Mesenteric fat pad (tissue), 1 donor: ENCODE data around the gene C5orf15. TPM values are rescaled to one million over a fixed set of nuclear protein-coding genes. Genes with fewer than 3 reads are reported as not detected.
A peak's percentile ranks its signal among the peaks of the same experiment; 100 is the strongest.

Experiments
- DNase-seq: peaks from one replicate; pipeline ENCODE4 v3.0.0-alpha.2; 2020; ENCODE audit warnings: low spot score
- long read RNA-seq: library from polyadenylated mRNA; unstranded; transcript quantifications from one replicate; pipeline ENCODE4 v2.0.0, GENCODE V29; 2020
- total RNA-seq: library from RNA; stranded (reverse); fragmentation: NEBNext Ultra II Directional; extraction: Animal tissue kit (Norgen Biotek cat#: 25700); gene quantifications from one replicate; pipeline ENCODE4 v1.2.1, GENCODE V29; 2021
- donor health status: DM: yes; HTN: yes; CAD: no.

The C5orf15 gene
- 29.7 TPM for total RNA-seq
- long read RNA-seq, transcript C5orf15-201 (3 exons, 2,358 nt), result major isoform, 72 of 75 reads
- long read RNA-seq, partial matches to known transcripts, result 0 of 75 reads
- long read RNA-seq, other reads (novel, unspliced or antisense), result 3 of 75 reads

DNA sequence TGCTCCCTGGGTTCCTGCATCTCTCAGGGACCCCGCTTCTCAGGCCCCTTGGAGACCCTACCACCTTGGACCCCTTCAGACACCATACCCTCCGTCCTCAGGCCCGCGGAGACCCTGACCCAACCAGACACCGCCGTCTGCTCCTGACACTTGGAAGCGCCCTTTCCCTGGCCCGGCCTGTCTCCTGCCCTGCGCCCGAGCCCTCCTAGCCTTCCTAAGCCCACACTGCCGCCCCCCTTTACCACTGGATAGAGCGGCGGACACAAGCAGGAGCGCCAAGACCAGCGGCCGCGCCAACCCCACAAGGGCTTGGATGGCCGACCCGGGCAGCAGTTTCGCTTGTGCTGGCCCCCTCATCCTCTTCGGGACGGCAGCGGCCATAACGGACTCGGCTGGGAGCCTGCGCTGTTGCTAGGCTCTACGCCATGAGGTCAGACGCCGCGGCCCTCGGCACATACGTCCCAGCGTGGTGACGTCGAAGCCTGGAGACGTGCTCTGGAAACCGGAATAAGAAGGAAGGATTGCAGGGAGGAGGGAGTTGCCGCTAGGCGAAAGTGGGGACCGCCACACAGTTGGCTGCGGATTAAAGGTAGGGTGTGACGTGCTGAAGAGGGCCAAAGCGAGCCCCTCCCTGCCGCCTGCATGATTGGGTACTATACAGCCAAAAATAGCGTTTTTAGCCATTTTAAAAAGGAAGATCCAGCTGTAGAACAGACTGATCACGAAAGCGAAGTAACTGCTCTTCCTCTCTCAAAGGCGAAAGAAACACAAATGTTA lies at the start of gene C5orf15:
TSS of gene C5orf15 (minus strand) at position 422 of the 777 bp plus-strand sequence. CDS start at position 381, 41 bp downstream.
- peak; percentile 96 for DNase-seq

DNA sequence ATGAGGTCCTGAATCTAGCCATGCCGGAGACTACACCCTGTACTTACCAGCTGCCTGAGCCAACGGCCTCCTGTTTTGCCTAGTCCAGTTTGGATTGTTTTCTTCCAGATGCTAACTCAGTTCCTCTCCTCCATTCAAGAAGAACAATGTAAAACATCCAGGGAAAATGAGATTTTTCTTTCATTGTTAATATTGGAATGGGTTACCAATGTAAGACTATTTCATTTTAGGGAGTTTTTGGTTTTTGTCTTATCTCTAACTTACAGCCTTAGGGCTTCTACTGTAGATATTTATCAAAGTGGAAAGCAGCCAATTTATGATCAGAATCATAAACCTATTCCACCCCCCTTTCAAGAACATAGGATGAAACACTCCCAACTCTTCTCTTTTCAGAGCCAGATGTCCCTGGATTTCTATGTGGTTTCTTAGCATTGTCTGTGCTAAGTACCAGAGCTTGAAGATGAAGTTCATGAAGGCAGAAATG lies 39.9 kb upstream of the C5orf15 start:
- no peak for DNase-seq

- no peak for DNase-seq
Measured at GRCh38 chr5:134007581-134008265, 39.3 kb upstream of the C5orf15 start.

DNA sequence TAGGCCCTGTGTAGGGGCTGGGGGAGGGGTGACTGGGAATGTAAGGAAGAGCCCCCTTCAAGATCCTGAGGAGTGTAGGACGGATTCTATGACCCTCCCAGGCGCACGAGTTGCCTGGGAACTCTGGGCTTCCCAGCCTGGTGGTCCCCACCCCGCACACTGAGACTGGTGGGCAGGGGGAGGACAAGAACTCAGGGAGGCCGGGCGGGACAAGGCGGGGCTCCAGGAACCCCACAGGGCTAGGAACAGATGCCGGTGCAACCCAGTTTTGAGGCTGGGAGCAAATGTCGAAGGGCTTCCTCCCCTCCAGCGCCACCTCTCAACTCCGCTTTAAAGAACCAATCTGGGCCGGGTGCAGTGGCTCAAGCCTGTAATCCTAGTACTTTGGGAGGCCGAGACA lies 37.7 kb upstream of the C5orf15 start:
- no peak for DNase-seq

GRCh38 chr5:134005417-134006061 lies 37.1 kb upstream of the C5orf15 start:
- no peak for DNase-seq

- DNase-seq, result peak; percentile 95
Measured at GRCh38 chr5:134004626-134005416, 36.4 kb upstream of the C5orf15 start, which contains the start of gene VDAC1. TSS of gene VDAC1 (minus strand) at chr5:134004975. CDS start at chr5:133993012, 11,963 bp downstream.

DNA sequence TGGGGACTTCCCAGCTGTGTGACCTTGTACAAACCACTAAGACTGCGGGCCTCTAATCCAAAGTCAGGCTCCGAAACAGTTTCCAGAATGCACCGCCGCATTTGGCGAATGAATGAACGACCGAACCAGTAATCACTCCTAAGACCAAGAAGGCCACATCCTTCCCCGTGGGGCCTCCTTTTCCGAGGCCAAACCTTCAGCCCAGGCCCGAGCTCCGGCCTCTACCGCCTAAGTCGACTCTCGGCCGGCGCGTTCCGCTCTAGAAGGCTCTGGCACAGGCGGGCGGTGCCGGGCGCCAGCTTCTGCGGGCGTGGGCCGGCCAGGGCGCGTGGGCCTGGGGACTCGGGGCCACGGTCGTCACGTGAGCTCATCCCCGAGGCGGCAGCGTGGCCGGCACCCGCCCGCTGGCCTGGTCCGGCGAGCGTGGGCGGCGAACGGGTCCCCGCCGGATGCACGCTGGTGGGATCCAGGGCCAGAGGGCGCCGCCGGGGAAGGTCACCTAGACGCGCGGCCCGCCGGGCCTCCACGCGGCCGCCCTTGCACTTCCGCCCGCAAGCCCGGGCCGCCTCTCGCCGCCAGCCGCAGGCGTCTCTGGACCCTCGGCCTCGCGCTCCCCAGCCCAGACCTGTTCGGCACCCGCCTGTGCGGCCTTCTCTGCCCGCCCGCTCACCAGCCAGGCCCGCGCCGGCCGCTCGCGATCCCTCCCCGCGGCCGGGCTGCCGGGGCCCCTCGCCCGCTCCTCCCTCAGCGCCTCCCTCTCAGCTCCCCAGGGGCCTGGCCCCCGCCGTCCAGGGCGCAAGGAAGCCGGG lies 35.6 kb upstream of the C5orf15 start:
- peak; percentile 94 for DNase-seq

DNA sequence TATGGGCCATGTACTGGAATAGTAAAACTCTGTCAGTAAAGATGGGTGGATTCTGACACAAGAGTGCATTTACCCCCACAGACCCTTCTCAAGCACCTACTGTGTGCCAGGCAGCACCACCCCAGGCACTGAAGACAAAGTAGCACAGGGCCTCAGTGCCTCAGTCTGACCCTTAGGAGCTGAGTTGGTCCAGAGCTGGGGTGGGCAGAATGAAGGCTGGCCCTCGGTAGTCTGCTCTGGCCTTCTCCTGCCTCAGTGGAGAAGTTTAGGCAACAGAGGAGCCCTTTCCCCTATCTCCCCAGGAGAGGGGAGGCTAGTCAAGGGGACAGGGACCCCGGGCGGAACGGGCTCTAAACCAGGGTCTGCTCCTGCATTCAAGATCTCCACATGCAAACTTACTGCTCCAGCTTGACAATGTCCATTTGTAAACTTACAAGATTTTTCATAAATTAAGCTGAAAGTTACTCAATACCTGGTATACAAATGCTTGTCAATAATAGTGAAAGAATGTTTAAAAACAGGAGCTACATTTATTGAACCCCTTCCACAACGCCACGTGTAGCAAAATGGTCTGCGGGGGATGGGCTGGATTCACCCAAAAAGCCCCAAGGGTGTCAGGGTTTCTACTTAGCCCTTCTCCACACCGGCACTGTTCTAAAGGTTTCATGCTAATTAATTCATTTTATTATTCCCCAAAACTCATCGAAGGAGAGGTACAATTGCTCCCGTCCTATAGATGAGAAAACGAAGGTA lies 34.8 kb upstream of the C5orf15 start:
- no peak for DNase-seq

GRCh38 chr5:134001938-134002731 lies 33.7 kb upstream of the C5orf15 start:
- no peak for DNase-seq

DNA sequence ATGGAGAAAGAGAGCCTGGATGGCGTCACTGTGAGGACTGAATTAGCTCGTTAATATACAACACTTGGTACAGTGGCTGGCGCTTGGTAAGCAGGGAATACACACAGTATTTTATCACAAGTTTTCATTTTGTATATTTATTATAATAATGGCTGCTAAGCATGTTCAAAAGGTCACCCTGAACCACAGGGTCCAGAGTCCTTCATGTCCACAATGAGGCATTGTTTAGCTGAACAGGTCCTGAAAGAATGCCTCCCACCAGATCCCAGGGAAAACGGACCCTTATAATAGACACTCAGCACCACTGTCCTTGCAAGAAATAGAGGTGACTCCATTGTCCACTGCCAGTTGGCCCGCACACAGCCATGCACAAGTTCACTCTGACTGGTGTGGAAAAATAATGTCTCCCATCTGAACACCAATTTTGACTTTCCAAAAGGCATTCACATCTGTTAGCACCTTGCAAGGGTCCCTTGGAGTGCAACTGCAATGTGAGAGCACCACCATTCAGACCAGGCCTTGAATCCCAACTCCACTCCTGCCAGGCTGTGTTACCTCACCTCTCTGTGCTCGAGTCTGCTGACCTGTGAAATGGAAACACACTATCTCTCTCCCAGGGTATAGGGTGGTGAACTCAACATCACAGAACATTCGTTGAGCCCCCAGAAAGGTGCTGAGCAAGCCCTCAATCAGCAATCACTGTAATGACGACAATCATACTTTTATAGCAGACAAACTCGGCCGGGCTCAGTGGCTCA lies 32.5 kb upstream of the C5orf15 start:
- no peak for DNase-seq

DNA sequence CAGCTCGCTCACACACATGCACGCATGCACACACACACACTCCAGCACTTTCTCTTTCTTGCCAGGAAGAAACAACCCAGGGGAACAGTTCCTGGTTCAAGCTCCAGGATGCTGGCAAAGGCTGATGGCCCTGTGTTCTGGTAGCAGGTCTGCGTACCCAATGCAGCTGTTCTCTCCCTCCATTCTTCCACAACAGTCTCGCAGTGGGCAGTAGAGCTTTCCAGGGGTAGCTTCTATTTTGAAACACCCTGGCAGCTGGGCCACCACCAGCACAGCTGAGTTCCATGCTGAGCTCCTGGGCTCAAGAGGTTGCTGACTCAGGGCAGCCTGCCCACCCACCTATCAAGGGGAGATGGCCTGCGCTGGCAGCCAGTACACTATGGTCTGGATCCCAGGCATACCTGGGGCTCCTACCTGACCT lies 31.7 kb upstream of the C5orf15 start:
- DNase-seq, result no peak

DNA sequence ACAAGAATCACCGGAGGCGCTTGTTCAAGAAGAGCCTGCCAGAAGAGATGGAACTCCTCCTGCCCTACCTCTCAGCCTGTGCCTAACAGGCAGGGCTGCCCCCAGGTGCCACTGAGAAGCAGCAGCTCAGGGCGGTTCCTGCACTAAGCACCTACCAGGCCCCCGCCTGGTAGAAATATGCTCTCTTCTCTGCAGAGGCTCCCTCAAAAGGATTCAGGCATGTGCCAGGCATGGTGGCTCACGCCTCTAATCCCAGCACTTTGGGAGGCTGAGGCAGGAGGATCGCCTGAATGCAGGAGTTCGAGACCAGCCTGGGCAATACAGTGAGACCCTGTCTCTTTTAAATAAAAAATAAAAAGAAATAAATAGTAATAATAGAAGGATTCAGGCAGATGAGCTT lies 30.4 kb upstream of the C5orf15 start:
- DNase-seq, result no peak

DNA sequence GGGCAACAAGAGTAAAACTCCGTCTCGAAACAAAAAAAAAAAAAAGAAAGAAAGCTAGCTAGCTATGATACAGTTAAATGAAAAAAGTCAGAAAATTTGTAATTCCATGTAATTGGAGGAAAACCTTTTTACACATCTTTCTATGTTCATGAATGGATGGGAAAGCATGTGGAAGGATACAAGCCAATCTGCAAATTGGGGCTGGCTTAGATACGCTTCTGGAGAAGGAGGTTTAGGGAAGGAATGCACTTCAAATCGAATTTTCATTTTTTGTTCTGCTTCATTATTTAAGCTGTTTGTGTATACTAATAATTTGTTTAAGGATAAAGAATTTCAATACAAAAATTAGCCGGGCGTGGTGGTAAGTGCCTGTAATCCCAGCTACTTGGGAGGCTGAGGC lies 29.6 kb upstream of the C5orf15 start:
- DNase-seq, result no peak

GRCh38 chr5:133996683-133997252 lies 28.3 kb upstream of the C5orf15 start:
- DNase-seq, result peak; percentile 47

DNA sequence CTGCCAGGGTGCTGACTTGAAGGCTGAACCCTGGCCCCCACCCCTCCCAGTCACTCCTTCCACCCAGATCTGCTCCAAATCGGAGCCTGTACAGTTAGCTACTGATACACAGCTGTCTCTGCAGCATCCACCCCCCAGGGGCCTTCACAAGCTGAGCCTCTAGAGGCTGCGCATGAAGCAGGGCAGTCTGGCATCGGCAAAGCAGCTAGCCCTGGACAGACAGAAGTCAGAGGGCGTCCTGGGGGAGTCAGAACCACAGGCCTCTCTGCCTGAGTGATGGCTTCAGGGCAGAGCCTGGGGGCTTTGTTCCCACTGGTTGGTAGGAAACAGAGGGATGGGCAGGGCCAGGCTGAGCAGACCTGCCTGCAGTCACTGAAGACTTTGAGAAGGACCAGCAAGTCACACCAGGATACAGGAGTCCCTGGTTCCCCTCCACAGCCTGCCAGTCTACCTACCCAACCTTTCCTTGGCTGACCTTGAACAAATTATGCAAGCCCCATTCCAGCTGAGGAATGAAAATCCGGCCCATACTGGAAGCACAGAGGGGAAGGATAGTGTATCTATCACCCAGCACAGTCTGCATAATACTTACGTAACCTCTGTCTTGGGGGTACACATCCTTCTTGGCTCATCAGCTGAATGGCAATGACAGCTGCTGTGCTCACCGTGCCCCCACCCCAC lies 27.6 kb upstream of the C5orf15 start:
- DNase-seq, result no peak

- DNase-seq, result peak; percentile 28
Measured at GRCh38 chr5:133995341-133995740, 26.9 kb upstream of the C5orf15 start.

DNA sequence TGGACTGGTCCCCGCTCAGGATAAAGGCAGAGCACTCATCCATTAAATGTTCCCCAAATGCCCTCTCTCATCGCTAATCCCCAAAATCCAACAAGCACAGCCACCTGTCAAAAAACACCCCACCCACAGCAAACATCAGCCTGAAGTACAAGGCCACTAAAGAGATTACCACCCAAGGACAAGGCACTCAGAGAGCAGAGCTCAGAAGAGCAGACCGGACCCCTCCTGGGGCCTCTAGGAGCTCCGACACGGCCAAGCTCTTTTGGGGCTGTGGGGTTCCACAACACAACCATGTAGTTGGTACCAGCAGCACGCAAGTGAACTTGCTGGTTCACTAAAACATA lies 26.5 kb upstream of the C5orf15 start:
- DNase-seq, result no peak
